ENCODE measurements around the gene TP53TG5. TPM values are rescaled to one million over a fixed set of nuclear protein-coding genes. Genes with fewer than 3 reads are reported as not detected.

Gene TP53TG5
- total RNA-seq, 1 experiment from 2014 or later = 0.69 TPM

- no peak overlapping the region for H3K27ac ChIP-seq (ENCODE audit: low read depth, low read length, poor library complexity, severe bottlenecking)
- CTCF ChIA-PET = no interaction called here
- no peak overlapping the region for H3K4me3 ChIP-seq (ENCODE audit: low read depth, low read length, poor library complexity, severe bottlenecking)
- POLR2A ChIA-PET (ENCODE audit: low non-redundant PET) = no interaction called here
- no peaks in the 10 kb centered on the region for H3K4me1 ChIP-seq (ENCODE audit: insufficient read depth, low read length, poor library complexity, severe bottlenecking)
- no peak for DNase-seq (ENCODE audit: low spot score)
- TF ChIP-seq CTCF (conservative IDR thresholded peaks at IDR 0.05; ENCODE audit: low read depth, low read length) (no peak), EZH2 (IDR thresholded peaks at IDR 0.05; ENCODE audit: borderline replicate concordance, low read depth, low read length, poor library complexity, severe bottlenecking) (no peak)
- H3K9me3 ChIP-seq (ENCODE audit: low read depth, low read length, poor library complexity, severe bottlenecking) = no peaks in the 10 kb centered on the region
- H3K27me3 ChIP-seq (replicated peaks; ENCODE audit: insufficient read depth, low read depth, low read length, poor library complexity) = no peaks in the 10 kb centered on the region
- no TSS peak for BruUV-seq (replicated peaks)
- no peaks in the 10 kb centered on the region for H3K36me3 ChIP-seq (ENCODE audit: insufficient read depth, low read length, poor library complexity, severe bottlenecking)
- intact Hi-C loops (cut with micrococcal nuclease; ENCODE audit: unreplicated experiment) = no loop called here
These were observed 856 bp downstream of the TP53TG5 start for GRCh38 chr20:45377269-45377668.

GRCh38 chr20:45374966-45375365 lies 3.2 kb downstream of the TP53TG5 start:
- TF ChIP-seq CTCF (conservative IDR thresholded peaks at IDR 0.05; ENCODE audit: low read depth, low read length) = no peak
- no peak for TF ChIP-seq EZH2 (IDR thresholded peaks at IDR 0.05; ENCODE audit: borderline replicate concordance, low read depth, low read length, poor library complexity, severe bottlenecking)
- H3K4me3 ChIP-seq (ENCODE audit: low read depth, low read length, poor library complexity, severe bottlenecking) = no peak overlapping the region
- no peaks in the 10 kb centered on the region for H3K27me3 ChIP-seq (replicated peaks; ENCODE audit: insufficient read depth, low read depth, low read length, poor library complexity)
- intact Hi-C loops (cut with micrococcal nuclease; ENCODE audit: unreplicated experiment) = loop anchor here (1.0 kb wide), 1 partner anchor 62 kb away; no protein-coding TSS in a partner anchor
- no peak overlapping the region for H3K27ac ChIP-seq (ENCODE audit: low read depth, low read length, poor library complexity, severe bottlenecking)
- BruUV-seq (replicated peaks) = no TSS peak
- no peaks in the 10 kb centered on the region for H3K9me3 ChIP-seq (ENCODE audit: low read depth, low read length, poor library complexity, severe bottlenecking)
- H3K36me3 ChIP-seq (ENCODE audit: insufficient read depth, low read length, poor library complexity, severe bottlenecking) = no peaks in the 10 kb centered on the region
- ChIA-PET CTCF (interaction anchor here (3.9 kb wide), 1 partner anchor 61 kb away, joined by 63 read pairs; no protein-coding TSS in a partner anchor), POLR2A (ENCODE audit: low non-redundant PET) (no interaction called here)
- H3K4me1 ChIP-seq (ENCODE audit: insufficient read depth, low read length, poor library complexity, severe bottlenecking) = no peaks in the 10 kb centered on the region
- no peak for DNase-seq (ENCODE audit: low spot score)

- intact Hi-C loops (cut with micrococcal nuclease; ENCODE audit: unreplicated experiment) = loop anchor here (1.0 kb wide), 1 partner anchor 63 kb away; no protein-coding TSS in a partner anchor
- DNase-seq (ENCODE audit: low spot score) = no peak
- Histone ChIP-seq H3K36me3 (ENCODE audit: insufficient read depth, low read length, poor library complexity, severe bottlenecking) (no peaks in the 10 kb centered on the region), H3K27me3 (replicated peaks; ENCODE audit: insufficient read depth, low read depth, low read length, poor library complexity) (no peaks in the 10 kb centered on the region), H3K27ac (ENCODE audit: low read depth, low read length, poor library complexity, severe bottlenecking) (no peak overlapping the region), H3K9me3 (ENCODE audit: low read depth, low read length, poor library complexity, severe bottlenecking) (no peaks in the 10 kb centered on the region), H3K4me1 (ENCODE audit: insufficient read depth, low read length, poor library complexity, severe bottlenecking) (no peaks in the 10 kb centered on the region), H3K4me3 (ENCODE audit: low read depth, low read length, poor library complexity, severe bottlenecking) (peak overlapping the region; percentile 52)
- ChIA-PET POLR2A (ENCODE audit: low non-redundant PET) (interaction anchor here (0.6 kb wide), 1 partner anchor 69 kb away, joined by 12 read pairs; no protein-coding TSS in a partner anchor), CTCF (interaction anchor here (0.7 to 3.9 kb wide), 9 partner anchors 11 to 397 kb away, joined by 3 to 63 read pairs (median 7); partner anchors contain the start of genes PIGT and SYS1)
- BruUV-seq (replicated peaks) = no TSS peak
- TF ChIP-seq EZH2 (IDR thresholded peaks at IDR 0.05; ENCODE audit: borderline replicate concordance, low read depth, low read length, poor library complexity, severe bottlenecking) = no peak
- TF ChIP-seq CTCF (conservative IDR thresholded peaks at IDR 0.05; ENCODE audit: low read depth, low read length) = no peak
These were observed 4.0 kb downstream of the TP53TG5 start for GRCh38 chr20:45374101-45374467.
